H1 (cell line): ENCODE results near the gene UQCC5.

Experiments used
- EZH2 ChIP-seq: fragments of 200-600 bp; sonication (generic); IDR thresholded peaks from 2 replicates; pipeline ENCODE4 v1.7.1; 2012; ENCODE audit warnings: low read depth, mild to moderate bottlenecking, moderate library complexity, low read length, inconsistent platforms; ENCODE audit not compliant: severe bottlenecking
- GABPA ChIP-seq: IDR thresholded peaks from 2 replicates; pipeline ENCODE4 v1.6.1; 2011; ENCODE audit warnings: mild to moderate bottlenecking, low read length, moderate library complexity, borderline replicate concordance; ENCODE audit not compliant: insufficient read depth
- MAX ChIP-seq: IDR thresholded peaks from 2 replicates; pipeline ENCODE4 v1.6.1; 2012; ENCODE audit warnings: inconsistent platforms
- TAF1 ChIP-seq: IDR thresholded peaks from 2 replicates; pipeline ENCODE4 v1.6.1; 2011; ENCODE audit warnings: mild to moderate bottlenecking, low read depth, low read length
- TCF12 ChIP-seq: IDR thresholded peaks from 2 replicates; pipeline ENCODE4 v1.6.1; 2011; ENCODE audit warnings: low read depth, mild to moderate bottlenecking, low read length
- TEAD4 ChIP-seq: IDR thresholded peaks from 2 replicates; pipeline ENCODE4 v1.6.1; 2012; ENCODE audit warnings: low read depth, low read length, inconsistent platforms, mixed read lengths

GRCh38 chr3:52490035-52490938 is 46.1 kb upstream of the UQCC5 start:
- TF ChIP-seq EZH2 (no peak), MAX (no peak), TCF12 (no peak), GABPA (no peak), TAF1 (no peak), TEAD4 (no peak)
